A673 (cell line): ENCODE measurements around the gene NT5M. TPM values are rescaled to one million over a fixed set of nuclear protein-coding genes. Genes with fewer than 3 reads are reported as not detected.

Experiments
- BruUV-seq: library from RNA; stranded (reverse); fragments of 400-500 nt; replicated peaks from 2 replicates; lab custom pipeline; 2021; lab: Mats Ljungman, UMichigan
- CTCF ChIA-PET: fragments of 300-600 bp; sonication (Branson Sonifier 250); formaldehyde crosslinking; loops from one replicate; lab custom pipeline; 2022; ENCODE audit warnings: antibody characterized with exemption; lab: Charles Lee
- POLR2A ChIA-PET: fragments of 300-600 bp; sonication (Branson Sonifier 250); formaldehyde crosslinking; loops from one replicate; lab custom pipeline; 2022; ENCODE audit warnings: antibody characterized with exemption; ENCODE audit not compliant: low non-redundant PET; lab: Charles Lee
- DNase-seq: peaks from one replicate; pipeline ENCODE4 v3.0.0-alpha.2; 2015; ENCODE audit warnings: low spot score
- H3K27ac ChIP-seq: fragments of 200-600 bp; sonication (generic); 2 replicates; pipeline ENCODE4 v1.5.1; 2016; ENCODE audit warnings: mixed run types, low read depth, mild to moderate bottlenecking, mixed read lengths, antibody characterized with exemption, low read length; ENCODE audit not compliant: poor library complexity, severe bottlenecking
- H3K27me3 ChIP-seq: fragments of 200-600 bp; sonication (generic); replicated peaks from 2 replicates; pipeline ENCODE4 v1.6.1; 2017; ENCODE audit warnings: mixed run types, low read depth, mild to moderate bottlenecking, mixed read lengths, antibody characterized with exemption, low read length; ENCODE audit not compliant: insufficient read depth, poor library complexity
- H3K36me3 ChIP-seq: fragments of 200-600 bp; sonication (generic); 2 replicates; pipeline ENCODE4 v1.6.1; 2016; ENCODE audit warnings: mixed run types, mild to moderate bottlenecking, mixed read lengths, antibody characterized with exemption, low read length; ENCODE audit not compliant: insufficient read depth, poor library complexity, severe bottlenecking
- H3K4me1 ChIP-seq: fragments of 200-600 bp; sonication (generic); 2 replicates; pipeline ENCODE4 v1.6.1; 2017; ENCODE audit warnings: mixed run types, mild to moderate bottlenecking, mixed read lengths, antibody characterized with exemption, low read length; ENCODE audit not compliant: insufficient read depth, poor library complexity, severe bottlenecking
- H3K4me3 ChIP-seq: fragments of 200-600 bp; sonication (generic); 2 replicates; pipeline ENCODE4 v1.5.1; 2016; ENCODE audit warnings: low read depth, mixed run types, mild to moderate bottlenecking, mixed read lengths, low read length; ENCODE audit not compliant: poor library complexity, severe bottlenecking
- H3K9me3 ChIP-seq: fragments of 200-600 bp; sonication (generic); 2 replicates; pipeline ENCODE4 v1.6.1; 2016; ENCODE audit warnings: mixed run types, low read depth, mild to moderate bottlenecking, mixed read lengths, antibody characterized with exemption, low read length; ENCODE audit not compliant: poor library complexity, severe bottlenecking
- CTCF ChIP-seq: fragments of 300-800, 200-600 bp; sonication (generic); conservative IDR thresholded peaks from 2 replicates; pipeline ENCODE4 v1.5.1; 2017; ENCODE audit warnings: low read depth, mild to moderate bottlenecking, antibody characterized with exemption, low read length, moderate library complexity, mixed read lengths
- EZH2 ChIP-seq: fragments of 200-600 bp; sonication (generic); IDR thresholded peaks from 2 replicates; pipeline ENCODE4 v1.6.1; 2017; ENCODE audit warnings: borderline replicate concordance, low read depth, mild to moderate bottlenecking, mixed read lengths, antibody characterized with exemption, low read length; ENCODE audit not compliant: poor library complexity, severe bottlenecking
- intact Hi-C: fragments of 100-400 bp; cut with micrococcal nuclease; formaldehyde crosslinking; loops from one replicate; pipeline ENCODE4 v1.10.0; 2022; ENCODE audit not compliant: unreplicated experiment
- total RNA-seq: library from RNA; stranded (reverse); gene quantifications from 2 replicates; pipeline ENCODE4 v1.2.3, GENCODE V29; 2021

Gene NT5M
- total RNA-seq, 1 experiment from 2014 or later = 2.6 TPM

DNA sequence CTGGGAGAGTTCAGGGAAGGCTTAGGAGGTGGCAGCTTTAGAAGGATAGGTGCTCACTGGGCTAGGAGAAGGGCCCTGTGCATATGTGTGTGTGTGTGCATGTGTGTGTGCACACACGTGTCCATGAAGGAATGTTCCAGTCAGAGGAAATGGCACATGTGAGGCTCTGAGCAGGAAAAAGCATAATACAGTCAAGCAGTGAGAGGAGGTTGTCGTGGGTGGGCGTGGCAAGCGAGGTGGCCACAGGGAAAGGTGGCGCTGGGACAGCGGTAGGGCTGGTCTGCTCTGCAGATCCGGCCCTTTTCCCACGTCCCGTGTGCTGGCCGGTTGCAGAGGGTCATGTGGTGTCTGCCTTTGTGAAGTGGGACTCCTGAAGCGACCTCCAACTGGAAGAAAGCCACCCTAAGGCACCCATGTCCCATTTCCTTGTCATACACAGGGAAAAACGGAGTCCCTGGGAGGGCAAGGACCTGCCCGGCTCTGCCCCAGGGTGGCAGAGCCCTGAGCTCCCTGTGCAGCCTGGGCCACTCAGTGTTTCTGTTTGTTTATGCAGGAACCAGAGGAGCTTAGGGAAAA is 40.1 kb downstream of the NT5M start:
- ChIA-PET POLR2A (no interaction called here), CTCF (no interaction called here)
- Histone ChIP-seq H3K27me3 (no peaks in the 10 kb centered on the region), H3K36me3 (no peaks in the 10 kb centered on the region), H3K27ac (no peak overlapping the region), H3K4me1 (no peaks in the 10 kb centered on the region), H3K9me3 (no peaks in the 10 kb centered on the region), H3K4me3 (no peak overlapping the region)
- intact Hi-C loops = no loop called here
- TF ChIP-seq CTCF (no peak), EZH2 (no peak)
- BruUV-seq = no TSS peak
- DNase-seq = no peak

- H3K27me3 ChIP-seq = no peaks in the 10 kb centered on the region
- H3K9me3 ChIP-seq = no peaks in the 10 kb centered on the region
- intact Hi-C loops = no loop called here
- ChIA-PET CTCF (no interaction called here), POLR2A (no interaction called here)
- H3K27ac ChIP-seq = no peak overlapping the region
- no peaks in the 10 kb centered on the region for H3K36me3 ChIP-seq
- no peak overlapping the region for H3K4me3 ChIP-seq
- TF ChIP-seq CTCF (no peak), EZH2 (no peak)
- no peak for DNase-seq
- no peaks in the 10 kb centered on the region for H3K4me1 ChIP-seq
- no TSS peak for BruUV-seq
Observed at GRCh38 chr17:17343896-17344506, 40.8 kb downstream of the NT5M start.

- TF ChIP-seq CTCF (no peak), EZH2 (no peak)
- POLR2A ChIA-PET = no interaction called here
- no peaks in the 10 kb centered on the region for H3K36me3 ChIP-seq
- CTCF ChIA-PET = no interaction called here
- no peak overlapping the region for H3K4me3 ChIP-seq
- H3K27me3 ChIP-seq = no peaks in the 10 kb centered on the region
- DNase-seq = no peak
- no peaks in the 10 kb centered on the region for H3K9me3 ChIP-seq
- intact Hi-C loops = no loop called here
- no peaks in the 10 kb centered on the region for H3K4me1 ChIP-seq
- no peak overlapping the region for H3K27ac ChIP-seq
- BruUV-seq = no TSS peak
Observed at GRCh38 chr17:17344507-17345293, 41.5 kb downstream of the NT5M start.
